ENCODE results near the gene CCDC169. TPM values are rescaled to one million over a fixed set of nuclear protein-coding genes. Genes with fewer than 3 reads are reported as not detected.

Gene CCDC169
- total RNA-seq, 1 experiment from 2014 or later = 36.8 TPM

- POLR2A ChIA-PET = interaction anchor here (0.7 kb wide), 1 partner anchor 105 kb away, joined by 3 read pairs; no protein-coding TSS in a partner anchor
- Mint-ChIP-seq H3K36me3 (peaks cover 6% of the 10 kb centered on the region), H3K4me3 (no peak overlapping the region), H3K27me3 (ENCODE audit: low read depth) (peaks cover 2% of the 10 kb centered on the region; the same call in 1 of the 2 replicates), H3K9me3 (peaks cover 10% of the 10 kb centered on the region), H3K27ac (no peak overlapping the region), H3K4me1 (peaks cover 27% of the 10 kb centered on the region)
- TF ChIP-seq ZNF512 (CRISPR knock-in tag; IDR thresholded peaks at IDR 0.05; ENCODE audit: borderline replicate concordance) = no peak
- TF ChIP-seq ZNF416 (CRISPR knock-in tag; IDR thresholded peaks at IDR 0.05) = no peak
- TF ChIP-seq GTF2I (CRISPR knock-in tag; conservative IDR thresholded peaks at IDR 0.05) = no peak
- TF ChIP-seq AR (CRISPR knock-in tag; IDR thresholded peaks at IDR 0.05) = no peak
- TF ChIP-seq ZNF263 (CRISPR knock-in tag; IDR thresholded peaks at IDR 0.05; ENCODE audit: low read depth) = no peak
- no peak for TF ChIP-seq HMGXB4 (CRISPR knock-in tag; IDR thresholded peaks at IDR 0.05)
- TF ChIP-seq ELF4 (CRISPR knock-in tag; IDR thresholded peaks at IDR 0.05; ENCODE audit: low read depth) = no peak
- no peak for TF ChIP-seq ATF6 (CRISPR knock-in tag; IDR thresholded peaks at IDR 0.05)
- no peak for TF ChIP-seq USF1 (CRISPR knock-in tag; IDR thresholded peaks at IDR 0.05)
- no peak for TF ChIP-seq FOXK1 (CRISPR knock-in tag; IDR thresholded peaks at IDR 0.05)
- TF ChIP-seq E2F1 (CRISPR knock-in tag; IDR thresholded peaks at IDR 0.05) = no peak
- TF ChIP-seq NR1H2 (CRISPR knock-in tag; IDR thresholded peaks at IDR 0.05) = no peak
- no peak for TF ChIP-seq ZNF219 (CRISPR knock-in tag; IDR thresholded peaks at IDR 0.05; ENCODE audit: borderline replicate concordance)
- TF ChIP-seq PREB (CRISPR knock-in tag; IDR thresholded peaks at IDR 0.05; ENCODE audit: borderline replicate concordance) = no peak
- TF ChIP-seq MAX (CRISPR knock-in tag; IDR thresholded peaks at IDR 0.05) = no peak
- TF ChIP-seq ZNF232 (CRISPR knock-in tag; IDR thresholded peaks at IDR 0.05) = no peak
- DNase-seq (ENCODE audit: low spot score) = no peak
- no peak for ATAC-seq
- CTCF ChIA-PET = no interaction called here
These were observed 89.9 kb downstream of the CCDC169 start for GRCh38 chr13:36207672-36208071.

Measured in WTC11 (cell line).